GM23338 (cell line): ENCODE data around the gene ALDH7A1. TPM values are rescaled to one million over a fixed set of nuclear protein-coding genes. Genes with fewer than 3 reads are reported as not detected.

ENCODE experiments used
- ATAC-seq: fragments of 200-7000 bp; cut with Tn5 transposase; 3 replicates; pipeline ENCODE4 v1.9.1; 2020
- DNase-seq: peaks from one replicate; pipeline ENCODE4 v3.0.0-alpha.2; 2015; ENCODE audit warnings: low spot score
- H2AFZ ChIP-seq: fragments of 200-600 bp; sonication (generic); 2 replicates; pipeline ENCODE4 v1.8.0; 2016; ENCODE audit warnings: antibody characterized with exemption, mild to moderate bottlenecking, moderate library complexity
- H3F3A ChIP-seq: fragments of 200-600 bp; sonication (generic); replicated peaks from 2 replicates; pipeline ENCODE4 v1.8.0; 2017; ENCODE audit warnings: antibody characterized with exemption, mixed run types, low read depth
- H3K27ac ChIP-seq: fragments of 200-600 bp; sonication (generic); 2 replicates; pipeline ENCODE4 v1.6.1; 2016; ENCODE audit warnings: low read depth
- H3K27me3 ChIP-seq: fragments of 200-600 bp; sonication (generic); 2 replicates; pipeline ENCODE4 v1.8.0; 2016; ENCODE audit warnings: mild to moderate bottlenecking, mixed run types, moderate library complexity; ENCODE audit not compliant: insufficient read depth
- H3K36me3 ChIP-seq: fragments of 200-600 bp; sonication (generic); 2 replicates; pipeline ENCODE4 v1.8.0; 2016; ENCODE audit warnings: mild to moderate bottlenecking; ENCODE audit not compliant: insufficient read depth
- H3K4me1 ChIP-seq: fragments of 200-600 bp; sonication (generic); 2 replicates; pipeline ENCODE4 v1.8.0; 2016; ENCODE audit warnings: mild to moderate bottlenecking, moderate library complexity; ENCODE audit not compliant: insufficient read depth
- H3K4me2 ChIP-seq: fragments of 200-600 bp; sonication (generic); 2 replicates; pipeline ENCODE4 v1.7.1; 2017; ENCODE audit warnings: mixed run types
- H3K4me3 ChIP-seq: fragments of 200-600 bp; sonication (generic); 2 replicates; pipeline ENCODE4 v1.6.1; 2016; ENCODE audit warnings: mixed run types
- H3K79me2 ChIP-seq: fragments of 200-600 bp; sonication (generic); replicated peaks from 2 replicates; pipeline ENCODE4 v1.8.0; 2017; ENCODE audit warnings: mild to moderate bottlenecking; ENCODE audit not compliant: insufficient read depth
- H3K9me2 ChIP-seq: fragments of 200-600 bp; sonication (generic); 2 replicates; pipeline ENCODE4 v1.8.0; 2017; ENCODE audit not compliant: insufficient read depth
- H4K20me1 ChIP-seq: fragments of 200-600 bp; sonication (generic); replicated peaks from 2 replicates; pipeline ENCODE4 v1.8.0; 2017; ENCODE audit warnings: mild to moderate bottlenecking; ENCODE audit not compliant: insufficient read depth
- H3K27ac Mint-ChIP-seq: 2 replicates; pipeline ENCODE4 v1.8.0; 2020; ENCODE audit warnings: inconsistent platforms, mild to moderate bottlenecking, moderate library complexity, mixed read lengths
- H3K27me3 Mint-ChIP-seq: 3 replicates; pipeline ENCODE4 v1.8.0; 2022; ENCODE audit warnings: low read depth, mild to moderate bottlenecking, moderate library complexity, mixed read lengths, inconsistent platforms; ENCODE audit not compliant: insufficient read depth, poor library complexity
- H3K36me3 Mint-ChIP-seq: 3 replicates; pipeline ENCODE4 v1.8.0; 2021; ENCODE audit warnings: low read depth, mild to moderate bottlenecking, inconsistent platforms, moderate library complexity, mixed read lengths
- H3K4me1 Mint-ChIP-seq: 3 replicates; pipeline ENCODE4 v1.8.0; 2020; ENCODE audit warnings: mild to moderate bottlenecking, inconsistent platforms, mixed read lengths
- H3K4me3 Mint-ChIP-seq: 3 replicates; pipeline ENCODE4 v1.8.0; 2021; ENCODE audit warnings: moderate library complexity, mild to moderate bottlenecking, inconsistent platforms, mixed read lengths
- H3K9me3 Mint-ChIP-seq: 3 replicates; pipeline ENCODE4 v1.8.0; 2020; ENCODE audit warnings: moderate library complexity, mild to moderate bottlenecking, inconsistent platforms, mixed read lengths
- CREB1 ChIP-seq: fragments of 250-450 bp; sonication (Bioruptor Pico); IDR thresholded peaks from 2 replicates; pipeline ENCODE4 v1.5.0; 2020; ENCODE audit warnings: low read depth, mild to moderate bottlenecking, moderate library complexity
- ETS1 ChIP-seq: IDR thresholded peaks from 2 replicates; pipeline ENCODE4 v1.6.1; 2016; ENCODE audit warnings: antibody characterized with exemption
- JUNB ChIP-seq: IDR thresholded peaks from one replicate; pipeline ENCODE4 v1.6.1; 2016; ENCODE audit warnings: antibody characterized with exemption; ENCODE audit not compliant: unreplicated experiment
- NANOG ChIP-seq: IDR thresholded peaks from 2 replicates; pipeline ENCODE4 v1.6.1; 2016; ENCODE audit warnings: antibody characterized with exemption, borderline replicate concordance
- STAT1 ChIP-seq: IDR thresholded peaks from one replicate; pipeline ENCODE4 v1.6.1; 2016; ENCODE audit warnings: antibody characterized with exemption; ENCODE audit not compliant: unreplicated experiment
- ZNF114 ChIP-seq: fragments of 250-450 bp; sonication (Bioruptor Pico); IDR thresholded peaks from 2 replicates; pipeline ENCODE4 v1.5.0; 2020; ENCODE audit warnings: mild to moderate bottlenecking, moderate library complexity
- ZNF331 ChIP-seq: fragments of 250-450 bp; sonication (Bioruptor Pico); IDR thresholded peaks from 2 replicates; pipeline ENCODE4 v1.5.0; 2020; ENCODE audit warnings: low read depth, mild to moderate bottlenecking, moderate library complexity
- ZNF462 ChIP-seq: fragments of 250-450 bp; sonication (Bioruptor Pico); IDR thresholded peaks from 2 replicates; pipeline ENCODE4 v1.5.0; 2020; ENCODE audit warnings: mild to moderate bottlenecking, moderate library complexity
- polyA plus RNA-seq: library from polyadenylated mRNA; unstranded; fragments of >200 nt; fragmentation: Nextera tagmentation; extraction: Ambion mirVana; gene quantifications from 2 replicates; pipeline ENCODE4 v1.2.1, GENCODE V29; 2016
- total RNA-seq: library from RNA; depleted of rRNA; stranded (reverse); fragments of >200 nt; shearing (Covaris generic); gene quantifications from 2 replicates; pipeline ENCODE4 v1.2.3, GENCODE V29; 2014

ALDH7A1 gene
- total and polyA plus RNA-seq, 2 experiments from 2014 or later = 122 to 198 TPM

GRCh38 chr5:126531543-126532120, 63.4 kb downstream of the ALDH7A1 start:
- TF ChIP-seq NANOG (no peak), CREB1 (CRISPR knock-in tag) (no peak), ZNF331 (CRISPR knock-in tag) (no peak), STAT1 (no peak), JUNB (no peak), ETS1 (no peak), ZNF114 (no peak)
- Histone ChIP-seq H3K9me2 (no peaks in the 10 kb centered on the region), H4K20me1 (no peaks in the 10 kb centered on the region), H3K27me3 (no peaks in the 10 kb centered on the region), H3K79me2 (no peaks in the 10 kb centered on the region), H3K4me1 (no peaks in the 10 kb centered on the region), H3F3A (no peaks in the 10 kb centered on the region), H3K4me3 (no peak overlapping the region), H2AFZ (peak overlapping the region; percentile 58; the same call in 1 of the 2 replicates), H3K4me2 (no peak overlapping the region), H3K27ac (no peak overlapping the region), H3K36me3 (no peaks in the 10 kb centered on the region)
- Mint-ChIP-seq H3K4me1 (no peaks in the 10 kb centered on the region), H3K27ac (no peak overlapping the region), H3K4me3 (no peak overlapping the region), H3K27me3 (peaks cover 5% of the 10 kb centered on the region), H3K9me3 (peaks cover 10% of the 10 kb centered on the region; the same call in 1 of the 3 replicates), H3K36me3 (no peaks in the 10 kb centered on the region)
- DNase-seq = no peak
- no peak for ATAC-seq

- H3K27me3 Mint-ChIP-seq = peaks cover 2% of the 10 kb centered on the region
- peaks cover 4% of the 10 kb centered on the region; the same call in 2 of the 3 replicates for H3K9me3 Mint-ChIP-seq
- no peak for TF ChIP-seq ZNF331 (CRISPR knock-in tag)
- TF ChIP-seq ZNF462 (CRISPR knock-in tag) = no peak
- Histone ChIP-seq H2AFZ (no peak overlapping the region), H3K4me2 (no peak overlapping the region), H4K20me1 (no peaks in the 10 kb centered on the region), H3K4me1 (no peaks in the 10 kb centered on the region), H3K4me3 (no peak overlapping the region), H3F3A (no peaks in the 10 kb centered on the region), H3K27me3 (no peaks in the 10 kb centered on the region), H3K9me2 (no peaks in the 10 kb centered on the region), H3K79me2 (no peaks in the 10 kb centered on the region), H3K27ac (no peak overlapping the region), H3K36me3 (no peaks in the 10 kb centered on the region)
- DNase-seq (no peak), ATAC-seq (no peak)
- no peak overlapping the region for H3K4me3 Mint-ChIP-seq
- no peaks in the 10 kb centered on the region; the same call in 2 of the 3 replicates for H3K4me1 Mint-ChIP-seq
- no peak overlapping the region for H3K27ac Mint-ChIP-seq
- no peaks in the 10 kb centered on the region for H3K36me3 Mint-ChIP-seq
Observed at GRCh38 chr5:126527892-126528291, 67.1 kb downstream of the ALDH7A1 start.
